Suprapubic skin (tissue), 4 donors: ENCODE results near the gene GPR176. TPM values are rescaled to one million over a fixed set of nuclear protein-coding genes. Genes with fewer than 3 reads are reported as not detected.

Experiments used
- DNase-seq, 2 donors: peaks; one replicate each; pipeline ENCODE4 v3.0.0-alpha.2; 2019; ENCODE audit warnings: low spot score in 2 of 2
- H3K27ac ChIP-seq: fragments of 200-600 bp; sonication (generic); one replicate; pipeline ENCODE4 v1.5.1; 2019
- H3K27me3 ChIP-seq: fragments of 200-600 bp; sonication (generic); one replicate; pipeline ENCODE4 v1.5.1; 2019
- H3K36me3 ChIP-seq: fragments of 200-600 bp; sonication (generic); one replicate; pipeline ENCODE4 v1.5.1; 2019
- H3K4me1 ChIP-seq: fragments of 200-600 bp; sonication (generic); one replicate; pipeline ENCODE4 v1.5.1; 2019
- H3K4me3 ChIP-seq: fragments of 200-600 bp; sonication (generic); one replicate; pipeline ENCODE4 v1.5.1; 2019; ENCODE audit warnings: mild to moderate bottlenecking
- H3K9me3 ChIP-seq: fragments of 200-600 bp; sonication (generic); one replicate; pipeline ENCODE4 v1.5.1; 2019
- EP300 ChIP-seq: sonication (generic); formaldehyde crosslinking; IDR thresholded peaks from one replicate; pipeline ENCODE4 v1.6.1; 2017; ENCODE audit warnings: antibody characterized with exemption
- POLR2A ChIP-seq, 2 donors: fragments of 450-650 bp; IDR thresholded peaks; one replicate each; pipeline ENCODE4 v1.6.1; 2017; ENCODE audit warnings: antibody characterized with exemption in 2 of 2, mild to moderate bottlenecking in 2 of 2, moderate library complexity in 2 of 2
- POLR2AphosphoS5 ChIP-seq, 3 donors: sonication (generic); formaldehyde crosslinking; IDR thresholded peaks; one replicate each; pipeline ENCODE4 v1.6.1; 2017; ENCODE audit warnings: antibody characterized with exemption in 3 of 3
- WGBS: methylation state at CpG from one replicate; pipeline ENCODE4 v1.1.5; 2018; 5-methylcytosine and 5-hydroxymethylcytosine counted together
- total RNA-seq, 4 donors: library from RNA; depleted of rRNA; stranded (reverse); fragments of >200 nt; gene quantifications; one replicate each; pipeline ENCODE4 v1.1.0, GENCODE V29; 2016
- TF ChIP-seq, protein P1 (sequence below), 2 donors: fragments of 200-600 bp in 1 of 2; fragments of 450-650 bp in 1 of 2; sonication (generic) in 1 of 2; IDR thresholded peaks; one replicate each; pipeline ENCODE4 v1.5.1; 2016 to 2019; ENCODE audit warnings: antibody characterized with exemption in 2 of 2, mild to moderate bottlenecking in 1 of 2, moderate library complexity in 1 of 2

GPR176 gene
- total RNA-seq, 4 donors from 2014 or later: 1.3 to 4.2 (median 2.1) TPM

DNA sequence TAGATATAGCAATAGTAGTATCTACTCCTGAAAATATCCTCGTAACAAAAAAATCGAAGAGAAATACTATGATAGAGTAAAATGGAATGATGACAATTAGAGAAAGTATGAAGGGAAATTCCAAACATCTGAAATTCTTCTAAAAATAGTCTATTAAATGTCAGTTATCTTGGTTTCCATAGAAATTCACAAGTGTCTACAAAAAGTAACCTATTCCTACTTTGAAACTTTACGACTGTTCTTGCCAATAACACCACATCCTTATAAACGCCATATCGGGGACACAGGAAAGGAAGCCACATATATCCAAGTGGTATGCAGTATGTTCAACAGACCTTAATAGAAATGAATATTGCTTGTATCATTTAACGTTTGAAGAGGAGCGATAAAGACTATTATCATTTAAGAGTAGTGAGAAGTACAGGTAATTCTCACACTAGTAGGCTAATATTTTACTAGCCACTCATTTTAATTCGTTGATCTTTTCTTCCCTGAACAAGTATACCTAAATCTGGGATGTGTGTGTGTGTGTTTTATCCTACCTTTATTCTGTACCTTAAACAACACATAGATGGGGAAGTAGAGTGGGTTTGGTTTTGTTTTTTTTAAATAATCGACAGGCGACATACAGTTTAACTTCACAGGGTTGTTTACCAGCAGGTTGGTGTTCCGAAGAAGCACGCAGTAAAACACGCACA lies 1.2 kb downstream of the GPR176 start:
- peak overlapping the region; percentile 64 for H3K4me3 ChIP-seq
- 31% methylated on average over 13 of the region's 13 CpGs for WGBS
- no peaks in the 10 kb centered on the region for H3K9me3 ChIP-seq

DNA sequence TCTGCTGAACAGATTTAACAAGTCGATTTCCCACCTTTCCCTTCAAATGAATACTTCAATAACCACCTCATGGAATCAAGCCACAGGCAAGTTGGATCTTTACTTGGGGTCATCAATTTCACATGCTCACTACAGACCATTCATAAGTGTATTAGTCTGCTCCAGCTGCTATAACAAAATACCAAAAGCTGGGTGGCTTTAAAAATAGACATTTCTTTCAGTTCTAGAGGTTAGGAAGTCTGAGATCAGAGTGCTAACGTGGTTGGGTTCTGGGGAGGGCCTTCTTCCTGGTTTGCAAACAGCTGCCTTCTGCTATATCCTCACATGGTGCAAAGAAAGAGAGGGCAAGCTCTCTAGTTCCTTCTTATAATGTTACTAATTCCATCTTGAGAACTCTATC lies 5.1 kb downstream of the GPR176 start:
- H3K27ac ChIP-seq: no peak overlapping the region
- H3K9me3 ChIP-seq: no peaks in the 10 kb centered on the region
- H3K27me3 ChIP-seq: peaks cover 10% of the 10 kb centered on the region
- 92% methylated on average over 2 of the region's 2 CpGs for WGBS
- no peak overlapping the region for H3K4me3 ChIP-seq
- H3K36me3 ChIP-seq: no peaks in the 10 kb centered on the region
- TF ChIP-seq POLR2A (IDR thresholded peaks at IDR 0.05): no peak
- no peak for TF ChIP-seq EP300
- TF ChIP-seq, protein P1, sequence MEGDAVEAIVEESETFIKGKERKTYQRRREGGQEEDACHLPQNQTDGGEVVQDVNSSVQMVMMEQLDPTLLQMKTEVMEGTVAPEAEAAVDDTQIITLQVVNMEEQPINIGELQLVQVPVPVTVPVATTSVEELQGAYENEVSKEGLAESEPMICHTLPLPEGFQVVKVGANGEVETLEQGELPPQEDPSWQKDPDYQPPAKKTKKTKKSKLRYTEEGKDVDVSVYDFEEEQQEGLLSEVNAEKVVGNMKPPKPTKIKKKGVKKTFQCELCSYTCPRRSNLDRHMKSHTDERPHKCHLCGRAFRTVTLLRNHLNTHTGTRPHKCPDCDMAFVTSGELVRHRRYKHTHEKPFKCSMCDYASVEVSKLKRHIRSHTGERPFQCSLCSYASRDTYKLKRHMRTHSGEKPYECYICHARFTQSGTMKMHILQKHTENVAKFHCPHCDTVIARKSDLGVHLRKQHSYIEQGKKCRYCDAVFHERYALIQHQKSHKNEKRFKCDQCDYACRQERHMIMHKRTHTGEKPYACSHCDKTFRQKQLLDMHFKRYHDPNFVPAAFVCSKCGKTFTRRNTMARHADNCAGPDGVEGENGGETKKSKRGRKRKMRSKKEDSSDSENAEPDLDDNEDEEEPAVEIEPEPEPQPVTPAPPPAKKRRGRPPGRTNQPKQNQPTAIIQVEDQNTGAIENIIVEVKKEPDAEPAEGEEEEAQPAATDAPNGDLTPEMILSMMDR (IDR thresholded peaks at IDR 0.05): no peak
- no peak for TF ChIP-seq POLR2AphosphoS5 (IDR thresholded peaks at IDR 0.05)
- H3K4me1 ChIP-seq: peaks cover 6% of the 10 kb centered on the region
- DNase-seq: no peak

More for the DNA sequence above, 1.2 kb downstream of the GPR176 start:
- Histone ChIP-seq H3K27me3 (peaks cover 10% of the 10 kb centered on the region), H3K36me3 (no peaks in the 10 kb centered on the region), H3K27ac (no peak overlapping the region), H3K4me1 (peaks cover 18% of the 10 kb centered on the region)
- DNase-seq: no peak
- TF ChIP-seq, protein P1 (IDR thresholded peaks at IDR 0.05): no peak
- TF ChIP-seq EP300 (no peak), POLR2AphosphoS5 (IDR thresholded peaks at IDR 0.05) (no peak), POLR2A (IDR thresholded peaks at IDR 0.05) (no peak)

DNA sequence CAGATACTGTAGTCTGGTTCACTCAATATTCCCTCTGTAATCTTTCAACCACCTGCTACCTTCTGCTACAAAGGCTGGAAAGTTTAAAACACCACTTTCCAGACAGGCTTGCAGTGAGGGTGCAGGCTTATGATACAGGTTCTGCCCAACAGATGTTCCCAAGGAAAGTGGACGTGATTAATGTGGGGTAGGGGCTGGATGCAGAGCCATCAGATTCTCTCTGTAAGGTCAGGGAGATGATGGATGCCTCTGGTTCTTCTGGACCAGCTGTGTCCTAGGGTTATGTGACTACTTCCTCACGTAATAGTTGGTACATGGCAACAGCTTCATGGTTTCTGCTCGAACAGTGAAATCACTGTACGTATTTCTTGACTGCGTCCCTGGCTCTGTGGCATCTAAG lies 11.1 kb downstream of the GPR176 start:
- DNase-seq: no peak
- no peak for TF ChIP-seq POLR2A (IDR thresholded peaks at IDR 0.05)
- TF ChIP-seq, protein P1 (IDR thresholded peaks at IDR 0.05): no peak
- no peak for TF ChIP-seq EP300
- no peak for TF ChIP-seq POLR2AphosphoS5 (IDR thresholded peaks at IDR 0.05)
- WGBS: 70% methylated on average over 5 of the region's 5 CpGs
- H3K9me3 ChIP-seq: no peaks in the 10 kb centered on the region
- H3K36me3 ChIP-seq: no peaks in the 10 kb centered on the region
- H3K27ac ChIP-seq: no peak overlapping the region
- no peak overlapping the region for H3K4me3 ChIP-seq
- no peaks in the 10 kb centered on the region for H3K4me1 ChIP-seq
- no peaks in the 10 kb centered on the region for H3K27me3 ChIP-seq

DNA sequence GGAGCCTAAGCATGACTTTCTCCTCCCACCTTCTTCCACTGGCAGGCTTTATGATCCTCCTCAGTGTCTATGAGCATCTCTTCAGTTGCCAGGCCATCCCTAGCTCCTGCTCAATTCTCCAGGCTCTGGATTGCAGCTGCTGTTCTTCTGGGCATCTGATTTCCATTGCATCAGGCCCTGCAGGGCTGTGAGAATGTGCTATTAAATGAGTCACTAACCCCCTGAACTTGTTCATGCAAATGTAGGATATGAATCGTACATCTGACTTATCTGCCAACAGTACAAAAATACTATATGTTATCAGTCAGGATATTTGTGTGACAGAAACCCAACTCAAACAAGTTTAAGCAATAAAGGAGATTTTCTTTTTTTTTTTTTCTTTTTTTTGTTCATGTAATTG lies 11.9 kb downstream of the GPR176 start:
- 28% methylated on average over 1 of the region's 1 CpG for WGBS
- Histone ChIP-seq H3K4me1 (no peaks in the 10 kb centered on the region), H3K36me3 (no peaks in the 10 kb centered on the region), H3K27ac (no peak overlapping the region), H3K4me3 (no peak overlapping the region), H3K27me3 (no peaks in the 10 kb centered on the region), H3K9me3 (no peaks in the 10 kb centered on the region)
- TF ChIP-seq, protein P1 (IDR thresholded peaks at IDR 0.05): no peak
- TF ChIP-seq POLR2AphosphoS5 (IDR thresholded peaks at IDR 0.05): no peak
- DNase-seq: no peak

DNA sequence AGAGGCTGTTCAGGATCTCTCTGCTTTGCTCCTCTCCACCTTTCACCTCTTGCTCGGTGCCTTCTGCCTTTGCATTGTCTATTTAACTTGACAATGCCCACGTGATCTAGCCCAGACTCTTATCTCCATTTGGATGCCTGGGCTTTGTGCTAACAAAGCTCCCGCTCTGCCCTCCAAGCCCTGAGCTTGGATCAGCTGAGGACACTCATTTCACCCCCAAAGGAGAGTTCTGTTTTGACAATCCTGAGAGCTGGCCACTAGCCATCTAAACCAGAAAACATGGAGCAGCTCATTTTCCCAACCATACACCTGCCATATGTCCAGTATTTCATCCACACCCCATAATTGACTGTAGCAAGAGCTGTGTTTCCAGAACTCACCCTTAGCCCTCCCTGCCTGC lies 12.8 kb downstream of the GPR176 start:
- Histone ChIP-seq H3K4me1 (no peaks in the 10 kb centered on the region), H3K36me3 (no peaks in the 10 kb centered on the region), H3K9me3 (no peaks in the 10 kb centered on the region), H3K4me3 (no peak overlapping the region), H3K27me3 (no peaks in the 10 kb centered on the region), H3K27ac (no peak overlapping the region)
- TF ChIP-seq EP300: no peak
- TF ChIP-seq POLR2AphosphoS5 (IDR thresholded peaks at IDR 0.05): no peak
- TF ChIP-seq, protein P1 (IDR thresholded peaks at IDR 0.05): no peak
- TF ChIP-seq POLR2A (IDR thresholded peaks at IDR 0.05): no peak
- DNase-seq: no peak
- WGBS: 96% methylated on average over 3 of the region's 3 CpGs
